ENCODE data around the gene SLC39A12.

GRCh38 chr10:18059826-18060559 lies 108.3 kb downstream of the SLC39A12 start:
- TF ChIP-seq POLR2AphosphoS5 (IDR thresholded peaks at IDR 0.05), result no peak
- TF ChIP-seq CTCF (IDR thresholded peaks at IDR 0.05), result no peak

All from upper lobe of left lung (tissue), 4 donors.